Hepatic stellate cell (primary cell): ENCODE results near the gene NCLN.
"Not testable (repeated sequence)": the region's sequence is repeated elsewhere in the genome, so short reads cannot be mapped to it uniquely, and the experiment has no call there.

Source experiments
- DNase-seq: peaks from one replicate; pipeline ENCODE4 v3.0.0; 2011; ENCODE audit warnings: low spot score

NCLN gene

GRCh38 chr19:3198901-3199700 lies 13.4 kb downstream of the NCLN start:
- DNase-seq: no peak

- no peak for DNase-seq
Observed at GRCh38 chr19:3201072-3201700, 15.5 kb downstream of the NCLN start.

GRCh38 chr19:3201911-3202310 lies 16.2 kb downstream of the NCLN start:
- DNase-seq: no peak

- DNase-seq: no peak
Observed at GRCh38 chr19:3202346-3202745, 16.6 kb downstream of the NCLN start.

GRCh38 chr19:3202895-3203294 lies 17.2 kb downstream of the NCLN start:
- not testable (repeated sequence) for DNase-seq

- no peak for DNase-seq
Observed at GRCh38 chr19:3203805-3204645, 18.3 kb downstream of the NCLN start.

- no peak for DNase-seq
Observed at GRCh38 chr19:3204646-3205275, 19.0 kb downstream of the NCLN start.

- DNase-seq: no peak
Observed at GRCh38 chr19:3206216-3206953, 20.7 kb downstream of the NCLN start.

- DNase-seq: no peak
Observed at GRCh38 chr19:3207461-3208242, 21.9 kb downstream of the NCLN start.

GRCh38 chr19:3208317-3209207 lies 22.8 kb downstream of the NCLN start:
- DNase-seq: no peak

- DNase-seq: peak; percentile 78
Observed at GRCh38 chr19:3210347-3211017, 24.8 kb downstream of the NCLN start.

GRCh38 chr19:3211191-3211590 lies 25.5 kb downstream of the NCLN start:
- DNase-seq: no peak

- no peak for DNase-seq
Observed at GRCh38 chr19:3213159-3213558, 27.4 kb downstream of the NCLN start.

GRCh38 chr19:3216874-3217273 lies 31.1 kb downstream of the NCLN start:
- no peak for DNase-seq

- DNase-seq: no peak
Observed at GRCh38 chr19:3220576-3220975, 34.8 kb downstream of the NCLN start.

- DNase-seq: not testable (repeated sequence)
Observed at GRCh38 chr19:3221576-3221975, 35.8 kb downstream of the NCLN start.

GRCh38 chr19:3222709-3223108 lies 37.0 kb downstream of the NCLN start:
- no peak for DNase-seq

GRCh38 chr19:3224346-3225168 lies 38.8 kb downstream of the NCLN start, which contains the start of gene CELF5:
Gene CELF5 (plus strand): TSS chr19:3224661. CDS start chr19:3224740, 79 bp downstream.
- peak; percentile 79 for DNase-seq
